GM13977 (cell line): Measurements from ENCODE around the gene PIEZO1.
"Not testable (repeated sequence)": the region's sequence is repeated elsewhere in the genome, so short reads cannot be mapped to it uniquely, and the experiment has no call there.

Source experiments
- DNase-seq: peaks from one replicate; pipeline ENCODE4 v3.0.0; 2012; ENCODE audit warnings: low spot score
- CTCF ChIP-seq: IDR thresholded peaks from 2 replicates; pipeline ENCODE4 v1.5.1; 2012; ENCODE audit warnings: mild to moderate bottlenecking, control low read depth; ENCODE audit not compliant: insufficient read depth; ENCODE audit errors: extremely low read depth, missing control alignments
- in situ Hi-C: fragments of 300-500 bp; cut with MboI; formaldehyde crosslinking; loops from one replicate; pipeline ENCODE4 v1.12.0; 2022; ENCODE audit warnings: low sequenced_read_pairs, low pct_unique_long_range_greater_than_20kb, mixed read lengths, inconsistent platforms; ENCODE audit not compliant: unreplicated experiment

Gene PIEZO1

DNA sequence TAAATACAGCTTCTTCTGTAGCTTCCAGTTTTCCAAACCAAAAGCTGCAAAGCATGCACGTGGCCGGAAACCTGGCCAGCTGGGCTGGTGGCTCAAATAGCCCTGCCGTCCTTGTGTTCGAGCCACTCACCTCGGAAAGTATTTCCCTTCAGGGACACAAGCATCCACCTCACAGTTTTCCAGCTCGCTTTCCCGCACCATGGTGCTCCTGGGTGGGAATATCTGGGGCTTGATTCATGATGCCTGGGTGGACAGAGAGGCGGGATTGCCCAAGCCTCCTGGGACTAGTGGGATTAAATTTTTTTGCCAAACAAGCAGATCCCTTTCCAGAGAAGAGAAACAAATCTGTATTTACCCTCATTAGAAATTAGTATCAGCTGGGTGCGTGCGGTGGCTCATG, 115.0 kb downstream of the PIEZO1 start:
- in situ Hi-C loops = no loop called here
- TF ChIP-seq CTCF = no peak
- no peak for DNase-seq

DNA sequence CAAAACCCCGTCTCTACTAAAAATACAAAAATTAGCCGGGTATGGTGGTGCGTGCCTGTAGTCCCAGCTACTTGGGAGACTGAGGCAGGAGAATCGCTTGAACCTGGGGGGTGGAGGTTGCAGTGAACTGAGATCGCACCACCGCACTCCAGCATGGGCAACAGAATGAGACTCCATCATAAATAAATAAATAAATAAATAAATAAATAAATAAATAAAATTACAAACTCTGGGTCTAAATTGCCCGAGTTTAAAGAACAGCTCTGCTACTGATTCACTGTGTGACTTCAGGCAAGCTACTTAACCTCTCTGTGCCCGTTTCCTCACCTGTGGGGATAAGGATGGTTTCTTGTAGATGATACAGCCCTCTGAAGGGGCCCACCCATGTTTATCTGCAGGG, 115.5 kb downstream of the PIEZO1 start:
- DNase-seq, in situ Hi-C loops: not testable (repeated sequence)

DNA sequence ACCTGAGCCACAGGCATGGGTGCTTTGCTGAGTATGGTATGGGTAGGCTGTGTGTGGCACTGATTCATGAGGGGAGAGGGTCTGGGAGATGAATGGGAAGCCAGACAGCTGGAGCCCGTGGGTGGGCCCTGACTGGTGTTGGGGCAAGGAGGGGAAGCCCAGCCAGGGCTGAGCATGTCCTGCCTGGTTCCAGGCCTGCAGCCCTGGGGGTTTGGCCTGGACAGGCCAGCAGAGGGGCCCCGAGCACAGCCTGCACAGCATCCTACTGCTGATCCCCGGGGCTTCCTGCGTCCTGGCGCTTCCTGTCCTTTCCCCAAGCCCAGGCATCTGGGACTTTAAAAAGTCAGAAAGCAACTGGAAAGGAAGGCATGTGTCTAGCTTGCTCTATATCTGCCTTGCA, 117.6 kb downstream of the PIEZO1 start:
- in situ Hi-C loops = no loop called here
- TF ChIP-seq CTCF = no peak
- DNase-seq = no peak

DNA sequence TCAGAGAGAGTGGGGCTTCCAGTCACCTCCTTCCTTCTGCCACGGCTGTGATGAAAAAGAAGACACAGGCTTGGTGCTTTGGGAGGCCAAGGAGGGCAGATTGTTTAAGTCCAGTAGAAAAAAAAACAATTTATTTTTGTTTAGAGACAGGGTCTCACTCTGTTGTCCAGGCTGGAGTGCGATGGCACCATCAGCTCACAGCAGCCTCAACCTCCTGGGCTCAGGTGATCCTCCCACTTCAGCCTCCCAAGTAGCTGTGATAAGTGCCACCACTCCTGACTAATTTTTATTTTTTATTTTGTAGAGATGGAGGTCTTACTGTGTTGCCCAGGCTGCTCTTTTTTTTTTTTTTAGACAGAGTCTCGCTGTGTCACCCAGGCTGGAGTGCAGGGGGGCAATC, 119.5 kb downstream of the PIEZO1 start:
- no peak for DNase-seq
- no peak for TF ChIP-seq CTCF
- in situ Hi-C loops = no loop called here
